OCI-LY3 (cell line): ENCODE measurements around the gene HDGFL2.

ENCODE experiments used
- EZH2phosphoT487 ChIP-seq: fragments of 200-600 bp; shearing (Covaris generic); IDR thresholded peaks from 2 replicates; pipeline ENCODE4 v1.6.1; 2018; ENCODE audit warnings: antibody characterized with exemption, mixed run types, low read depth
- TF ChIP-seq, protein P1 (sequence below): fragments of 200-600, 300-600 bp; sonication (generic); IDR thresholded peaks from 2 replicates; pipeline ENCODE4 v1.5.1; 2014; ENCODE audit warnings: antibody characterized with exemption, low read length, low read depth

GRCh38 chr19:4430760-4431159 lies 41.3 kb upstream of the HDGFL2 start:
- TF ChIP-seq, protein P1, sequence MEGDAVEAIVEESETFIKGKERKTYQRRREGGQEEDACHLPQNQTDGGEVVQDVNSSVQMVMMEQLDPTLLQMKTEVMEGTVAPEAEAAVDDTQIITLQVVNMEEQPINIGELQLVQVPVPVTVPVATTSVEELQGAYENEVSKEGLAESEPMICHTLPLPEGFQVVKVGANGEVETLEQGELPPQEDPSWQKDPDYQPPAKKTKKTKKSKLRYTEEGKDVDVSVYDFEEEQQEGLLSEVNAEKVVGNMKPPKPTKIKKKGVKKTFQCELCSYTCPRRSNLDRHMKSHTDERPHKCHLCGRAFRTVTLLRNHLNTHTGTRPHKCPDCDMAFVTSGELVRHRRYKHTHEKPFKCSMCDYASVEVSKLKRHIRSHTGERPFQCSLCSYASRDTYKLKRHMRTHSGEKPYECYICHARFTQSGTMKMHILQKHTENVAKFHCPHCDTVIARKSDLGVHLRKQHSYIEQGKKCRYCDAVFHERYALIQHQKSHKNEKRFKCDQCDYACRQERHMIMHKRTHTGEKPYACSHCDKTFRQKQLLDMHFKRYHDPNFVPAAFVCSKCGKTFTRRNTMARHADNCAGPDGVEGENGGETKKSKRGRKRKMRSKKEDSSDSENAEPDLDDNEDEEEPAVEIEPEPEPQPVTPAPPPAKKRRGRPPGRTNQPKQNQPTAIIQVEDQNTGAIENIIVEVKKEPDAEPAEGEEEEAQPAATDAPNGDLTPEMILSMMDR = no peak
- no peak for TF ChIP-seq EZH2phosphoT487
